ENCODE measurements around the gene FCGR1A. TPM values are rescaled to one million over a fixed set of nuclear protein-coding genes. Genes with fewer than 3 reads are reported as not detected.
"Not testable (repeated sequence)": the region's sequence is repeated elsewhere in the genome, so short reads cannot be mapped to it uniquely, and the experiment has no call there.

Gene FCGR1A
- total and polyA plus RNA-seq, 7 donors = 0.55 to 12.0 (median 5.8) TPM

- H3K4me1 ChIP-seq; H3K36me3 ChIP-seq; H3K27me3 ChIP-seq; DNase-seq; H3K9me3 ChIP-seq; H3K27ac ChIP-seq; intact Hi-C loops (cut with DNase I); H3K4me3 ChIP-seq: not testable (repeated sequence)
- 78 to 82% methylated on average over 2 of the region's 2 CpGs for WGBS, 2 donors
Observed at GRCh38 chr1:149755294-149755693, 27.2 kb upstream of the FCGR1A start.

DNA sequence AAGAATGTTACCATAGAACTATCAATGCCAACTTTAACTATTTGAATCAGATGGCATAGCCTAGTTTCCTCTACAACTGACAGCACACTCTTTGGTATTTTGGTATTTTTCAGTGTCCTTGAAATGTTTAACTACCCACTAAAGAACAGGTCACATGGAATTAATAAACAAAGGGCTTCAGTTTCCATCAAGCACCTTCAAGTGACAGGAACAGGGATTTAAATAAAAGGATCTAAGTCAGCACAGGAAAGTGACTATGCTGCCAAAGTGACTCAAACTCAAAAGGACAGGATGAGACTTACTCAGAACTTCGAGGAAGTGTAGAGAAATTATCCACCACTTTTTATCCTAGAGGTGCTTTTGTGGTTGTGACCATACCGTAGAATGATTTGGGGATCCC is 20.2 kb upstream of the FCGR1A start:
- H3K27me3 ChIP-seq; intact Hi-C loops (cut with DNase I); H3K4me3 ChIP-seq; H3K9me3 ChIP-seq; H3K4me1 ChIP-seq; DNase-seq; H3K27ac ChIP-seq; H3K36me3 ChIP-seq: not testable (repeated sequence)
- WGBS, 2 donors = 71 to 77% methylated on average over 2 of the region's 2 CpGs

DNA sequence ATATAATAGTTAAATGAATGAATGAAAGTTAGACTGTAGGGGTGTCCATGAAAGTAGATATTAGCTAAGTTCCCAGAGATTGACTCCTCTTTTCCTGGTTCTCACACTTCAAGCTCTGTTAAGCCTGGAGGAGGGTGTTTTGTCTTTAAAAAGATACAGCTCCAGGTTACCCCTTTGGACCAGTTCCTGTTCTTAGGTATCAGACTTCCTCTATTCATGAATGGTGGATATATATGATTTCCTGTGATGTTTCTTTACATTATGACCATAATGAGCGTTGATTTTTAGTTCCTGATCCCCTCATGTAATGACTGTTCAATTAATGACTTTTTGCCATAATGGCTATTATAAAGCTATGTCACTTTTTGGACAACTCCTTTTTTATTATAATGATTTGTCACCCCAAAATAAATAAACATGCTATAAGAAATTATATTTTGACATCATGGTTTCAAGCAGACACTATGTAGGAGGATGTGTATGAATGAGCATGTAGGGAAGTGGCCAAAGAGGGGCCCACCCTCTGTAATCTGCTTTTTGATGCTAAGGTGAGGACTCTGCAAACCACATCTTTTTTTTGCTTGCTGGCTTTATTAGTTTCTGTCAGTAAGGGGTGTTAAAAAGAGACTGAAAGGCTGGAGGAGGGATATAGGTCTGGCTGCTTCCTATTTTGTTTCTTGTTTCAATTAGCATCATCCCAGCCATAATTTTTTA is 18.2 kb upstream of the FCGR1A start:
- H3K4me3 ChIP-seq; DNase-seq; H3K9me3 ChIP-seq; H3K4me1 ChIP-seq; H3K27ac ChIP-seq; H3K36me3 ChIP-seq; intact Hi-C loops (cut with DNase I); H3K27me3 ChIP-seq: not testable (repeated sequence)
- 50 to 88% methylated on average over 1 of the region's 1 CpG for WGBS, 2 donors

DNA sequence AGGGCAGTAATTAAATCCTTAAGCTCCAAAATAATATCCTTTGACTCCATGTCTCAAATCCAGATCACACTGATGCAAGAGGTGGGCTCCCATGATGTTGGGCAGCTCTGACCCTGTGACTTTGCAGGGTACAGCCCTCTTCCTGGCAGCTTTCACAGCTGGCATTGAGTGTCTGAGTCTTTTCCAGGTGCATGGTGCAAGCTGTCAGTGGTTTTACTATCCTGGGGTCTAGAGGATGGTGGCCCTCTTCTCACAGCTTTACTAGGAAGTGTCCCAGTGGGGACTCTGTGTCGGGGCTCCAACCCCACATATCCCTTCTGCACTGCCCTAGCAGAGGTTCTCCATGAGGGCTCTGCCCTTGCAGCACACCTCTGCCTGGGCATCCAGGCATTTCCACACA is 16.3 kb upstream of the FCGR1A start:
- not testable (repeated sequence) for DNase-seq

DNA sequence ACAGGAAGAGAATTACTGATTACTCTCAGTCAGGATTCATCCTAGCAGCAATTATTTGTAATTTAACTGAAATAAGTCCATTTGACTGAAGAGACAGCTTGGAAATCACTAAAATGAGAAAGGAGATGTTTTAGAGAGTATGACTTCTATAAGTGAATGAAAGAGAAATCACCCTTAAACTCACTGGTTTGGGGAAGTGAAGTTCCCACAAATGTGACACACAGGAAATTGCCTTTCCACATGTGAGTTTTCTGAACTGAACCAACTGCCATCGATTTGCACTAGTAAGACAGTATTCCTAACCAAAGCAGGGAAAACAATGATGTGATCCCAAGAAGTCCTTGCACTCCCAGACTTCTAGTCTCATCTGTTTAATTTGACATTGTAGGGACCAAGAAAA is 13.3 kb upstream of the FCGR1A start:
- DNase-seq; H3K27me3 ChIP-seq; H3K9me3 ChIP-seq; H3K36me3 ChIP-seq; H3K27ac ChIP-seq; H3K4me3 ChIP-seq; intact Hi-C loops (cut with DNase I); H3K4me1 ChIP-seq: not testable (repeated sequence)
- no CpG with 5 or more reads among the region's 1 CpG for WGBS, 2 donors

More for the DNA sequence above, 16.3 kb upstream of the FCGR1A start:
- 78 to 100% methylated on average over 1 of the region's 1 CpG for WGBS, 2 donors
- H3K9me3 ChIP-seq; H3K4me3 ChIP-seq; H3K27me3 ChIP-seq; H3K36me3 ChIP-seq; H3K4me1 ChIP-seq; intact Hi-C loops (cut with DNase I); H3K27ac ChIP-seq: not testable (repeated sequence)

- WGBS, 2 donors = 68 to 75% methylated on average over 3 to 4 of the region's 4 CpGs
- H3K9me3 ChIP-seq; H3K27me3 ChIP-seq; H3K27ac ChIP-seq; H3K4me3 ChIP-seq; H3K4me1 ChIP-seq; intact Hi-C loops (cut with DNase I); DNase-seq; H3K36me3 ChIP-seq: not testable (repeated sequence)
Observed at GRCh38 chr1:149770661-149771060, 11.8 kb upstream of the FCGR1A start.

- H3K27me3 ChIP-seq; H3K9me3 ChIP-seq; intact Hi-C loops (cut with DNase I); H3K4me1 ChIP-seq; DNase-seq; H3K36me3 ChIP-seq; H3K27ac ChIP-seq; H3K4me3 ChIP-seq: not testable (repeated sequence)
- WGBS, 2 donors = 39 to 71% methylated on average over 1 of the region's 4 CpGs
Observed at GRCh38 chr1:149771653-149772425, 10.7 kb upstream of the FCGR1A start.

DNA sequence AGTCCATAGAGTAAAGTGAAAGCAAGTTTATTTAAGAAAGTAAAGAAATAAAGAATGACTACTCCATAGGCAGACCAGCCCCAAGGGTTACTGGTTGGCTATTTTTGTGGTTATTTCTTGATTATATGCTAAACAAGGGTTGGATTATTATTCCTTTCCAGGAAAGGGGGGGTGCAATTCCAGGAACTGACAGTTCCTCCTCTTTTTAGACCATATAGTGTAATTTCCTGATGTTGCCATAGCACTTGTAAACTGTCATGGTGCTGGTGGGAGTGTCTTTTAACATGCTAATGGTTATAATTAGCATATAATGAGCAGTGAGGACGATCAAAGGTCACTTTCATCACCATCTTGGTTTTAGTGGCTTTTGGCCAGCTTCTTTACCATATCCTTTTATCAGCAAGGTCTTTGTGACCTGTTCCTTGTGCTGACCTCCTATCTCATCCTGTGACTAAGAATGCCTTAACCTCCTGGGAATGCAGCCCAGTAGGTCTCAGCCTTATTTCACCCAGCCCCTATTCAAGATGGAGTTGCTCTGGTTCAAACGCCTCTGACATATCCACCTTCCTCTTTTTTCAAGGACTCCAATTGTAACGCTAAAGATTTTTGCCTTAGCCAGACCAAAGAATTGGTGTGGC is 6.9 kb upstream of the FCGR1A start:
- H3K27ac ChIP-seq; H3K9me3 ChIP-seq; intact Hi-C loops (cut with DNase I); H3K36me3 ChIP-seq; H3K4me1 ChIP-seq; H3K4me3 ChIP-seq; DNase-seq; H3K27me3 ChIP-seq: not testable (repeated sequence)
- WGBS, 2 donors = 22 to 53% methylated on average over 1 of the region's 3 CpGs

- H3K4me3 ChIP-seq; H3K4me1 ChIP-seq; H3K9me3 ChIP-seq; DNase-seq; H3K36me3 ChIP-seq; H3K27ac ChIP-seq; H3K27me3 ChIP-seq; intact Hi-C loops (cut with DNase I): not testable (repeated sequence)
- 10 to 13% methylated on average over 2 of the region's 3 CpGs for WGBS, 2 donors
Observed at GRCh38 chr1:149777084-149777483, 5.4 kb upstream of the FCGR1A start.

GRCh38 chr1:149778313-149778712 is 4.2 kb upstream of the FCGR1A start:
- H3K36me3 ChIP-seq; H3K4me3 ChIP-seq; H3K27me3 ChIP-seq; DNase-seq; H3K27ac ChIP-seq; H3K4me1 ChIP-seq; intact Hi-C loops (cut with DNase I); H3K9me3 ChIP-seq: not testable (repeated sequence)
- 84 to 96% methylated on average over 1 of the region's 1 CpG for WGBS, 2 donors

DNA sequence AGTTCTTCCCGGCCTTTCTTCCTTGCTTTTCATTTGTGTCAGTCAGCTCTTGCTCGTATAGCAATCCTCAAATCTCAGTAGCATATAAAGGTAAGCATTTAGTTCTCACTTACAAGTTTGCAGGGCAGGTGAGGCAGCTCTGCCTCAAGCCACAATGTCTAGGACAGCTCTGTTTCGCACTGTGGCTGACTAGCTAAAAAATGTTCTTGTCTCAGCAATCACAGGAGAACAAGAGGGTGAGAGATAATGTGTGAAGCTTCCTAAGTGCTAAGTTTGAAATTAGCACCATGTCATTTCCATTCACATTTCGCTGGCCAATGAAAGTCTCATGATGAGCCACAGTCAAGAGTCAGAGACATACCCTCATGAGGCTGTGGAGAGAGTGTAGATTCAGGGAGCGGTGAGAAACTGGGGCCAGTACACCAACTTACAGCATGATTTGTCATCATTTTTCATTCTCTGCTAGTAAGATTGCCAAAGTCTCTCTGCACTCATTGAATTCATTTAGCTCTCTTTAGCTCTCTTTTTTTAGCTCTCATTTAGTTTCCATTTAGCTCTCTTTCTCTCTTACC is 995 bp upstream of the FCGR1A start:
- intact Hi-C loops (cut with DNase I); H3K4me3 ChIP-seq; H3K4me1 ChIP-seq; H3K9me3 ChIP-seq; H3K36me3 ChIP-seq; H3K27ac ChIP-seq; H3K27me3 ChIP-seq; DNase-seq: not testable (repeated sequence)
- 80 to 86% methylated on average over 5 of the region's 5 CpGs for WGBS, 2 donors

DNA sequence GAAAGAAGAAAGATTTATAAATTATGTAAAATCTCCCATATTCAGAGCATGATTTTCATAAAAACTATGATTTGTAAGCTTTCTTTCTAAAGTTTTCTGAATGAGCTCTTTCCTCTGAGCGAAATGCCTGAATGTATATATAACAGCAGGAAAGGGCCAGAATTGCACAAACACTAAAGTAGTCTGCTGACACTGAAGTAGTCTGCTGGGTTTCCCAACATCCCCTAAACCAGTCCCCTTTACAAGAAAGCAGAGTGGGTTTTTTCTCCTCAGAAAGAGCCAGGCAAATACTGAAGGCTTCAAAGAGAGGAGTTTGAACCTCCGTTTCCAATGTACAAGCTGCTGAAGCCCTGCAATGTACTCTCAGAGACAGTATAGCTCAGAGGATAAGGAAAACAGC is 795 bp downstream of the FCGR1A start:
- H3K27me3 ChIP-seq; H3K27ac ChIP-seq; DNase-seq; intact Hi-C loops (cut with DNase I); H3K4me1 ChIP-seq; H3K36me3 ChIP-seq; H3K4me3 ChIP-seq; H3K9me3 ChIP-seq: not testable (repeated sequence)
- no CpG with 5 or more reads among the region's 2 CpGs for WGBS, 2 donors

DNA sequence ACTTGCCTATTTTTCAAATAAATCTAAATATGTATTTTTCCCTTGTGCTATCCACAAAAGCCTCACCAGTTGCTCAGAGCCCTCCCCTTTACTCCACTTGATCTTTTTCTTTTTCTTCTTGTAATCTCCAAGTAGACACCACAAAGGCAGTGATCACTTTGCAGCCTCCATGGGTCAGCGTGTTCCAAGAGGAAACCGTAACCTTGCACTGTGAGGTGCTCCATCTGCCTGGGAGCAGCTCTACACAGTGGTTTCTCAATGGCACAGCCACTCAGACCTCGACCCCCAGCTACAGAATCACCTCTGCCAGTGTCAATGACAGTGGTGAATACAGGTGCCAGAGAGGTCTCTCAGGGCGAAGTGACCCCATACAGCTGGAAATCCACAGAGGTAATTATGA is 1.4 kb downstream of the FCGR1A start:
- intact Hi-C loops (cut with DNase I); H3K4me3 ChIP-seq; H3K27me3 ChIP-seq; H3K4me1 ChIP-seq; H3K9me3 ChIP-seq; H3K36me3 ChIP-seq; H3K27ac ChIP-seq; DNase-seq: not testable (repeated sequence)
- 77 to 78% methylated on average over 3 to 4 of the region's 4 CpGs for WGBS, 2 donors
